SK-N-SH treated with all-trans-retinoic acid at 6 μM for 48 hours (cell line): ENCODE results near the gene RPS6KA2.
A peak's percentile ranks its signal among the peaks of the same experiment; 100 is the strongest.

Experiments used
- ATAC-seq: fragments of 200-7000 bp; cut with Tn5 transposase; 3 replicates; pipeline ENCODE4 v1.9.1; 2020; ENCODE audit warnings: mild to moderate bottlenecking, moderate library complexity
- ARNTL ChIP-seq: fragments of 450-650 bp; formaldehyde crosslinking; IDR thresholded peaks from 2 replicates; pipeline ENCODE4 v1.5.0; 2020; ENCODE audit warnings: low read depth, mild to moderate bottlenecking, moderate library complexity, borderline replicate concordance
- BACH2 ChIP-seq: fragments of 250-450 bp; sonication (Bioruptor Pico); IDR thresholded peaks from 2 replicates; pipeline ENCODE4 v1.9.0; 2021; ENCODE audit warnings: mild to moderate bottlenecking, borderline replicate concordance
- CSDC2 ChIP-seq: fragments of 250-450 bp; sonication (Bioruptor Pico); IDR thresholded peaks from 2 replicates; pipeline ENCODE4 v1.5.0; 2020; ENCODE audit warnings: mild to moderate bottlenecking, moderate library complexity
- ESRRG ChIP-seq: fragments of 250-450 bp; sonication (Bioruptor Pico); IDR thresholded peaks from 2 replicates; pipeline ENCODE4 v1.6.1; 2021; ENCODE audit warnings: mild to moderate bottlenecking
- GLIS3 ChIP-seq: fragments of 250-450 bp; sonication (Bioruptor Pico); IDR thresholded peaks from 2 replicates; pipeline ENCODE4 v1.5.0; 2020; ENCODE audit warnings: mild to moderate bottlenecking, moderate library complexity
- ISL1 ChIP-seq: fragments of 250-450 bp; sonication (Bioruptor Pico); IDR thresholded peaks from 2 replicates; pipeline ENCODE4 v2.1.2; 2022; ENCODE audit warnings: mild to moderate bottlenecking, moderate library complexity
- OSR1 ChIP-seq: fragments of 250-450 bp; sonication (Bioruptor Pico); IDR thresholded peaks from 2 replicates; pipeline ENCODE4 v1.8.0; 2022; ENCODE audit warnings: moderate library complexity, mild to moderate bottlenecking, inconsistent platforms
- PATZ1 ChIP-seq: fragments of 250-450 bp; sonication (Bioruptor Pico); IDR thresholded peaks from 2 replicates; pipeline ENCODE4 v1.8.0; 2020; ENCODE audit warnings: mild to moderate bottlenecking, moderate library complexity, borderline replicate concordance
- POU6F1 ChIP-seq: fragments of 250-450 bp; sonication (Bioruptor Pico); IDR thresholded peaks from 2 replicates; pipeline ENCODE4 v1.8.0; 2021; ENCODE audit warnings: low read depth, mild to moderate bottlenecking, moderate library complexity, borderline replicate concordance
- PPARA ChIP-seq: fragments of 250-450 bp; sonication (Bioruptor Pico); IDR thresholded peaks from 2 replicates; pipeline ENCODE4 v1.5.0; 2020; ENCODE audit warnings: mild to moderate bottlenecking, borderline replicate concordance
- SNAI2 ChIP-seq: fragments of 250-450 bp; sonication (Bioruptor Pico); IDR thresholded peaks from 2 replicates; pipeline ENCODE4 v1.5.0; 2020; ENCODE audit warnings: mild to moderate bottlenecking, moderate library complexity
- TOX ChIP-seq: fragments of 250-450 bp; sonication (Bioruptor Pico); IDR thresholded peaks from 2 replicates; pipeline ENCODE4 v1.8.0; 2021; ENCODE audit warnings: mild to moderate bottlenecking, moderate library complexity, borderline replicate concordance
- ZNF565 ChIP-seq: fragments of 450-650 bp; formaldehyde crosslinking; conservative IDR thresholded peaks from 2 replicates; pipeline ENCODE4 v1.5.0; 2020; ENCODE audit warnings: low read depth, mild to moderate bottlenecking, moderate library complexity
- TF ChIP-seq, protein P1 (sequence below): fragments of 250-450 bp; sonication (Bioruptor Pico); IDR thresholded peaks from 2 replicates; pipeline ENCODE4 v1.5.0; 2020; ENCODE audit warnings: mild to moderate bottlenecking, moderate library complexity
- TF ChIP-seq, protein P2 (sequence below): fragments of 250-450 bp; sonication (Bioruptor Pico); IDR thresholded peaks from 2 replicates; pipeline ENCODE4 v1.5.1; 2021; ENCODE audit warnings: mild to moderate bottlenecking, moderate library complexity

The RPS6KA2 gene

GRCh38 chr6:166553563-166554271, 73.3 kb downstream of the RPS6KA2 start:
- TF ChIP-seq ARNTL (CRISPR knock-in tag), result no peak
- TF ChIP-seq, protein P1, sequence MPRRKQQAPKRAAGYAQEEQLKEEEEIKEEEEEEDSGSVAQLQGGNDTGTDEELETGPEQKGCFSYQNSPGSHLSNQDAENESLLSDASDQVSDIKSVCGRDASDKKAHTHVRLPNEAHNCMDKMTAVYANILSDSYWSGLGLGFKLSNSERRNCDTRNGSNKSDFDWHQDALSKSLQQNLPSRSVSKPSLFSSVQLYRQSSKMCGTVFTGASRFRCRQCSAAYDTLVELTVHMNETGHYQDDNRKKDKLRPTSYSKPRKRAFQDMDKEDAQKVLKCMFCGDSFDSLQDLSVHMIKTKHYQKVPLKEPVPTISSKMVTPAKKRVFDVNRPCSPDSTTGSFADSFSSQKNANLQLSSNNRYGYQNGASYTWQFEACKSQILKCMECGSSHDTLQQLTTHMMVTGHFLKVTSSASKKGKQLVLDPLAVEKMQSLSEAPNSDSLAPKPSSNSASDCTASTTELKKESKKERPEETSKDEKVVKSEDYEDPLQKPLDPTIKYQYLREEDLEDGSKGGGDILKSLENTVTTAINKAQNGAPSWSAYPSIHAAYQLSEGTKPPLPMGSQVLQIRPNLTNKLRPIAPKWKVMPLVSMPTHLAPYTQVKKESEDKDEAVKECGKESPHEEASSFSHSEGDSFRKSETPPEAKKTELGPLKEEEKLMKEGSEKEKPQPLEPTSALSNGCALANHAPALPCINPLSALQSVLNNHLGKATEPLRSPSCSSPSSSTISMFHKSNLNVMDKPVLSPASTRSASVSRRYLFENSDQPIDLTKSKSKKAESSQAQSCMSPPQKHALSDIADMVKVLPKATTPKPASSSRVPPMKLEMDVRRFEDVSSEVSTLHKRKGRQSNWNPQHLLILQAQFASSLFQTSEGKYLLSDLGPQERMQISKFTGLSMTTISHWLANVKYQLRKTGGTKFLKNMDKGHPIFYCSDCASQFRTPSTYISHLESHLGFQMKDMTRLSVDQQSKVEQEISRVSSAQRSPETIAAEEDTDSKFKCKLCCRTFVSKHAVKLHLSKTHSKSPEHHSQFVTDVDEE (CRISPR knock-in tag), result no peak
- TF ChIP-seq BACH2, result no peak
- TF ChIP-seq TOX (CRISPR knock-in tag), result no peak
- TF ChIP-seq ESRRG (CRISPR knock-in tag), result no peak
- peak; percentile 79 for ATAC-seq

- TF ChIP-seq GLIS3 (CRISPR knock-in tag), result no peak
- TF ChIP-seq BACH2, result no peak
- TF ChIP-seq OSR1 (CRISPR knock-in tag), result no peak
- TF ChIP-seq ESRRG (CRISPR knock-in tag), result no peak
- TF ChIP-seq, protein P1 (CRISPR knock-in tag), result no peak
- no peak for TF ChIP-seq ARNTL (CRISPR knock-in tag)
- TF ChIP-seq, protein P2, sequence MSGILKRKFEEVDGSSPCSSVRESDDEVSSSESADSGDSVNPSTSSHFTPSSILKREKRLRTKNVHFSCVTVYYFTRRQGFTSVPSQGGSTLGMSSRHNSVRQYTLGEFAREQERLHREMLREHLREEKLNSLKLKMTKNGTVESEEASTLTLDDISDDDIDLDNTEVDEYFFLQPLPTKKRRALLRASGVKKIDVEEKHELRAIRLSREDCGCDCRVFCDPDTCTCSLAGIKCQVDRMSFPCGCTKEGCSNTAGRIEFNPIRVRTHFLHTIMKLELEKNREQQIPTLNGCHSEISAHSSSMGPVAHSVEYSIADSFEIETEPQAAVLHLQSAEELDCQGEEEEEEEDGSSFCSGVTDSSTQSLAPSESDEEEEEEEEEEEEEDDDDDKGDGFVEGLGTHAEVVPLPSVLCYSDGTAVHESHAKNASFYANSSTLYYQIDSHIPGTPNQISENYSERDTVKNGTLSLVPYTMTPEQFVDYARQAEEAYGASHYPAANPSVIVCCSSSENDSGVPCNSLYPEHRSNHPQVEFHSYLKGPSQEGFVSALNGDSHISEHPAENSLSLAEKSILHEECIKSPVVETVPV (CRISPR knock-in tag), result no peak
- ATAC-seq, result no peak
Measured at GRCh38 chr6:166552600-166552999, 74.5 kb downstream of the RPS6KA2 start.

DNA sequence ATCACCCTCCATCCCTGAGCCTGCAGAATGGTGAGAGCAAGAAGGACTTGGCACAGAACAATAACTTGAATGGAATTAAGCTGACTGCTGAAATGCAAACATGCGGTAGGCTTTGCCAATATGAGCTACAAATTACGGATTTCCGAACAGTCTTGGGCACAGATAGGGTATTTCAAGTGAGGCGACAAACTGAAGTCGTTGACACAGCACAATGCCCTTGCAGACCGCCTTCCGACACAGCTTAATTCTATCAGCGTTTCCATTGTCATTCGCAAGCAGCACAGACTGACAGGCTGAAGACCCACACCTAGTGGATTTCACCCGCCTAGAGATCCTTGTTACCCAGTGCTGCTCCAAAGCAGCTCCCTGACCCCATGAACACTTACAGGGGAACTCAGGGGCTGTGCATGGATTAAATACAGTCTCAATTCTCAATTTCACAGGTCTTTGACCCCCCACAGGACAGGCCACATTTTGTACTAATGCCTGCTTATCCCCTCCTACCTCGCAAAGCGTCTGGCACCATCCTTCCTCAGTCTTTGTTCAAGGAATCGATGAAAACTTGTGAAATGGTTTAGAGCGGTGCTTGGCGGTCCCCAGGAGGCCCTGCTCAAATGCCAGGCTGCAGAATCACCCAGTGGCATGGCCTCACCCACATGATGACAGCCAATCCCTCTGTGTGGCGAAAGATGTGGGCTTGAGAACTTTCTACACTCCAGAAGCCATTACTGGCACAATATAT, 75.1 kb downstream of the RPS6KA2 start:
- TF ChIP-seq ESRRG (CRISPR knock-in tag) (no peak), CSDC2 (CRISPR knock-in tag) (no peak), PPARA (no peak), GLIS3 (CRISPR knock-in tag) (no peak), BACH2 (no peak), SNAI2 (CRISPR knock-in tag) (no peak), OSR1 (CRISPR knock-in tag) (no peak)
- TF ChIP-seq, all 23 proteins: peak for 0
- no peak for ATAC-seq

GRCh38 chr6:166546653-166547052, 80.4 kb downstream of the RPS6KA2 start:
- TF ChIP-seq POU6F1 (no peak), ZNF565 (CRISPR knock-in tag) (no peak), CSDC2 (CRISPR knock-in tag) (no peak), PATZ1 (CRISPR knock-in tag) (no peak), PPARA (no peak), ARNTL (CRISPR knock-in tag) (no peak), ISL1 (CRISPR knock-in tag) (no peak), TOX (CRISPR knock-in tag) (no peak), GLIS3 (CRISPR knock-in tag) (no peak), OSR1 (CRISPR knock-in tag) (no peak), SNAI2 (CRISPR knock-in tag) (no peak)
- TF ChIP-seq, protein P2 (CRISPR knock-in tag), result no peak
- TF ChIP-seq, all 23 proteins: peak for 0
- ATAC-seq, result no peak
